ENCODE measurements around the gene FNDC3B. TPM values are rescaled to one million over a fixed set of nuclear protein-coding genes. Genes with fewer than 3 reads are reported as not detected.

FNDC3B gene
- total RNA-seq, 4 donors from 2014 or later, result 49.7 to 188 (median 165) TPM

GRCh38 chr3:172201136-172201869 is 161.9 kb downstream of the FNDC3B start:
- Histone ChIP-seq H3K36me3 (no peaks in the 10 kb centered on the region), H3K9me3 (no peaks in the 10 kb centered on the region), H3K4me3 (no peak overlapping the region), H3K27me3 (no peaks in the 10 kb centered on the region), H3K27ac (peak overlapping the region; percentile 32 to 77), H3K4me1 (peaks cover 0 to 5% of the 10 kb centered on the region in 2 donors)
- intact Hi-C loops (cut with DNase I; ENCODE audit: low total_unique reads), result no loop called here
- peak; percentile 66 to 75 for DNase-seq
- no peak for TF ChIP-seq POLR2A (IDR thresholded peaks at IDR 0.05)
- TF ChIP-seq CTCF (IDR thresholded peaks at IDR 0.05), result no peak

GRCh38 chr3:172201870-172202236 is 162.5 kb downstream of the FNDC3B start:
- no peaks in the 10 kb centered on the region for H3K27me3 ChIP-seq
- intact Hi-C loops (cut with DNase I; ENCODE audit: low total_unique reads), result no loop called here
- TF ChIP-seq CTCF (IDR thresholded peaks at IDR 0.05), result peak in 2 of 4 experiments; percentile 16 to 23
- no peak for TF ChIP-seq POLR2A (IDR thresholded peaks at IDR 0.05)
- H3K9me3 ChIP-seq, result no peaks in the 10 kb centered on the region
- DNase-seq, result peak in 1 of 2 donors; percentile 34
- peaks cover 0 to 5% of the 10 kb centered on the region in 2 donors for H3K4me1 ChIP-seq
- peak overlapping the region; percentile 32 to 77 for H3K27ac ChIP-seq
- no peak overlapping the region for H3K4me3 ChIP-seq
- H3K36me3 ChIP-seq, result no peaks in the 10 kb centered on the region

- H3K36me3 ChIP-seq, result no peaks in the 10 kb centered on the region
- no peaks in the 10 kb centered on the region for H3K9me3 ChIP-seq
- TF ChIP-seq CTCF (IDR thresholded peaks at IDR 0.05), result no peak
- no peaks in the 10 kb centered on the region for H3K27me3 ChIP-seq
- no peak overlapping the region for H3K4me3 ChIP-seq
- peak overlapping the region; percentile 11 to 77 for H3K27ac ChIP-seq
- no peak for DNase-seq
- peaks cover 0 to 5% of the 10 kb centered on the region in 2 donors for H3K4me1 ChIP-seq
- intact Hi-C loops (cut with DNase I; ENCODE audit: low total_unique reads), result no loop called here
These were observed 163.4 kb downstream of the FNDC3B start for GRCh38 chr3:172202797-172203196.

- no peaks in the 10 kb centered on the region for H3K36me3 ChIP-seq
- no peaks in the 10 kb centered on the region for H3K27me3 ChIP-seq
- peaks cover 0 to 5% of the 10 kb centered on the region in 2 donors for H3K4me1 ChIP-seq
- H3K9me3 ChIP-seq, result no peaks in the 10 kb centered on the region
- TF ChIP-seq CTCF (IDR thresholded peaks at IDR 0.05) (no peak), POLR2A (IDR thresholded peaks at IDR 0.05) (no peak)
- H3K27ac ChIP-seq, result peak overlapping the region in 1 of 2 donors; percentile 18
- intact Hi-C loops (cut with DNase I; ENCODE audit: low total_unique reads), result no loop called here
- no peak for DNase-seq
- H3K4me3 ChIP-seq, result no peak overlapping the region
These were observed 164.3 kb downstream of the FNDC3B start for GRCh38 chr3:172203522-172204258.

- TF ChIP-seq CTCF (IDR thresholded peaks at IDR 0.05) (no peak), POLR2A (IDR thresholded peaks at IDR 0.05) (no peak)
- intact Hi-C loops (cut with DNase I; ENCODE audit: low total_unique reads), result no loop called here
- DNase-seq, result no peak
- Histone ChIP-seq H3K36me3 (no peaks in the 10 kb centered on the region), H3K27me3 (no peaks in the 10 kb centered on the region), H3K9me3 (no peaks in the 10 kb centered on the region), H3K4me3 (no peak overlapping the region), H3K27ac (no peak overlapping the region), H3K4me1 (peaks cover 0 to 5% of the 10 kb centered on the region in 2 donors)
These were observed 165.3 kb downstream of the FNDC3B start for GRCh38 chr3:172204716-172205115.
